HepG2 (cell line): ENCODE measurements around the gene RPH3AL. TPM values are rescaled to one million over a fixed set of nuclear protein-coding genes. Genes with fewer than 3 reads are reported as not detected.

ENCODE experiments used
- DR1 ChIP-seq: sonication (generic); formaldehyde crosslinking; IDR thresholded peaks from 2 replicates; pipeline ENCODE4 v1.8.0; 2021; ENCODE audit warnings: mild to moderate bottlenecking, missing genetic modification reagents, inconsistent platforms
- FUBP1 ChIP-seq: sonication (generic); formaldehyde crosslinking; IDR thresholded peaks from 2 replicates; pipeline ENCODE4 v1.5.1; 2020; ENCODE audit warnings: missing genetic modification reagents, mild to moderate bottlenecking, borderline replicate concordance
- KMT2A ChIP-seq: sonication (generic); formaldehyde crosslinking; IDR thresholded peaks from 2 replicates; pipeline ENCODE4 v1.4.0; 2020; ENCODE audit warnings: missing genetic modification reagents
- MTA1 ChIP-seq: sonication (generic); formaldehyde crosslinking; IDR thresholded peaks from 2 replicates; pipeline ENCODE4 v1.4.0; 2020; ENCODE audit warnings: missing genetic modification reagents, mild to moderate bottlenecking, borderline replicate concordance
- POLR2AphosphoS2 ChIP-seq: IDR thresholded peaks from 2 replicates; pipeline ENCODE4 v1.6.1; 2011; ENCODE audit warnings: low read depth, low read length, improper control_type of control experiment
- SATB2 ChIP-seq: sonication (generic); formaldehyde crosslinking; IDR thresholded peaks from 2 replicates; pipeline ENCODE4 v1.5.0; 2020; ENCODE audit warnings: missing genetic modification reagents
- SMARCE1 ChIP-seq: fragments of 450-650 bp; IDR thresholded peaks from 2 replicates; pipeline ENCODE4 v1.6.1; 2017; ENCODE audit warnings: borderline replicate concordance
- SP1 ChIP-seq, 2 experiments: fragments of 450-650 bp in 1 of 2; sonication (generic) in 1 of 2; formaldehyde crosslinking in 1 of 2; IDR thresholded peaks; 2 replicates each; pipeline versions ENCODE4 v1.4.0 to v1.6.1; 2016 to 2020; ENCODE audit warnings: missing genetic modification reagents in 1 of 2
- TBL1XR1 ChIP-seq: fragments of 150-350 bp; IDR thresholded peaks from 2 replicates; pipeline ENCODE4 v1.6.1; 2014; ENCODE audit warnings: borderline replicate concordance, low read length; ENCODE audit not compliant: partially characterized antibody
- TCF7 ChIP-seq: sonication (generic); IDR thresholded peaks from 2 replicates; pipeline ENCODE4 v1.6.1; 2016; ENCODE audit warnings: antibody characterized with exemption, low read depth
- ZBTB26 ChIP-seq: IDR thresholded peaks from 2 replicates; pipeline ENCODE4 v1.6.1; 2016; ENCODE audit warnings: missing compliant biosample characterization, missing genetic modification reagents, borderline replicate concordance
- ZBTB40 ChIP-seq, 2 experiments: fragments of 450-650 bp in 1 of 2; sonication (generic) in 1 of 2; formaldehyde crosslinking in 1 of 2; IDR thresholded peaks; 2 replicates each; pipeline versions ENCODE4 v1.6.1 to v1.8.0; 2016 to 2022; ENCODE audit warnings: antibody characterized with exemption in 1 of 2, mild to moderate bottlenecking in 1 of 2, missing genetic modification reagents in 1 of 2
- ZC3H4 ChIP-seq: sonication (generic); formaldehyde crosslinking; IDR thresholded peaks from 2 replicates; pipeline ENCODE4 v1.4.0; 2020; ENCODE audit warnings: missing genetic modification reagents, borderline replicate concordance
- ZNF3 ChIP-seq: IDR thresholded peaks from 2 replicates; pipeline ENCODE4 v1.7.0; 2017; ENCODE audit warnings: inconsistent platforms
- ZNF367 ChIP-seq: sonication (generic); formaldehyde crosslinking; IDR thresholded peaks from 2 replicates; pipeline ENCODE4 v1.4.0; 2020; ENCODE audit warnings: missing genetic modification reagents, borderline replicate concordance
- ZNF563 ChIP-seq: sonication (generic); formaldehyde crosslinking; IDR thresholded peaks from 2 replicates; pipeline ENCODE4 v1.8.0; 2022; ENCODE audit warnings: mild to moderate bottlenecking, moderate library complexity, missing genetic modification reagents
- polyA plus RNA-seq, 8 experiments: library from polyadenylated mRNA; depleted of rRNA in 3 of 8; stranded (reverse) in 7 of 8; unstranded in 1 of 8; fragments of >200 nt; fragmentation: Illumina TruSeq in 4 of 8; extraction: Trizol in 4 of 8; gene quantifications; 2 replicates each; pipeline versions ENCODE4 v1.2.1 to v1.2.3, GENCODE V29; 2011 to 2016; ENCODE audit warnings: low read depth in 4 of 8, missing spikeins in 1 of 8, mixed read lengths in 1 of 8; ENCODE audit not compliant: insufficient read depth in 1 of 8
- total RNA-seq, 5 experiments: library from RNA; depleted of rRNA; stranded (reverse); fragments of >200 nt; fragmentation: Illumina TruSeq; extraction: Trizol; gene quantifications; 2 replicates each; pipeline ENCODE4 v1.2.3, GENCODE V29; 2016; ENCODE audit warnings: low read depth in 1 of 5

Gene RPH3AL
- total and polyA plus RNA-seq, 2 of the 13 experiments (the other 11 are each of a cell fraction or from before 2014, with no cell fraction given): 7.8 to 16.4 TPM

GRCh38 chr17:193841-194806 is 158.5 kb downstream of the RPH3AL start (continued):
- TF ChIP-seq ZBTB40 (IDR thresholded peaks at IDR 0.05) (no peak), ZBTB40 (CRISPR knock-in tag; IDR thresholded peaks at IDR 0.05) (no peak), ZBTB26 (peak; percentile 80), ZNF367 (CRISPR knock-in tag) (no peak), SMARCE1 (no peak), TCF7 (no peak), FUBP1 (CRISPR knock-in tag) (no peak), DR1 (no peak), SP1 (IDR thresholded peaks at IDR 0.05) (no peak), SP1 (CRISPR knock-in tag; IDR thresholded peaks at IDR 0.05) (no peak), ZNF563 (peak; percentile 71; the same call in 1 of the 2 replicates), KMT2A (CRISPR knock-in tag) (no peak), TBL1XR1 (no peak), SATB2 (CRISPR knock-in tag) (no peak), MTA1 (CRISPR knock-in tag) (peak; percentile 70; the same call in 1 of the 2 replicates), ZNF3 (CRISPR knock-in tag) (0 out of 2 replicates have a peak, but pooled peaks have one; percentile 69), ZC3H4 (CRISPR knock-in tag) (no peak), POLR2AphosphoS2 (no peak)
